MG63 (cell line): Measurements from ENCODE around the gene GJD4. TPM values are rescaled to one million over a fixed set of nuclear protein-coding genes. Genes with fewer than 3 reads are reported as not detected.

Experiments
- DNase-seq: peaks from one replicate; pipeline ENCODE4 v3.0.0-alpha.2; 2020
- H3K27me3 ChIP-seq: fragments of 250-450 bp; sonication (Bioruptor Pico); 2 replicates; pipeline ENCODE4 v1.5.1; 2020; ENCODE audit warnings: mild to moderate bottlenecking, moderate library complexity
- H3K36me3 ChIP-seq: fragments of 250-450 bp; sonication (Bioruptor Pico); 2 replicates; pipeline ENCODE4 v1.5.1; 2020; ENCODE audit warnings: mild to moderate bottlenecking, moderate library complexity
- H3K4me3 ChIP-seq: fragments of 250-450 bp; sonication (Bioruptor Pico); 2 replicates; pipeline ENCODE4 v1.5.1; 2020; ENCODE audit warnings: mild to moderate bottlenecking, moderate library complexity
- H3K9me3 ChIP-seq: fragments of 250-450 bp; sonication (Bioruptor Pico); 2 replicates; pipeline ENCODE4 v1.5.1; 2020; ENCODE audit warnings: mild to moderate bottlenecking, moderate library complexity
- total RNA-seq: library from RNA; depleted of rRNA; stranded (reverse); fragments of >200 nt; shearing (Covaris generic); gene quantifications from 2 replicates; pipeline ENCODE4 v1.2.3, GENCODE V29; 2014; ENCODE audit warnings: low replicate concordance

GJD4 gene
- total RNA-seq, 1 experiment from 2014 or later = not detected

GRCh38 chr10:35638101-35638500 is 33.0 kb downstream of the GJD4 start:
- no peak overlapping the region for H3K4me3 ChIP-seq
- no peaks in the 10 kb centered on the region for H3K36me3 ChIP-seq
- DNase-seq = no peak
- peaks cover 7% of the 10 kb centered on the region for H3K27me3 ChIP-seq
- no peaks in the 10 kb centered on the region for H3K9me3 ChIP-seq

- no peaks in the 10 kb centered on the region for H3K9me3 ChIP-seq
- H3K4me3 ChIP-seq = no peak overlapping the region; the same call in 1 of the 2 replicates
- H3K36me3 ChIP-seq = no peaks in the 10 kb centered on the region
- peaks cover 17% of the 10 kb centered on the region for H3K27me3 ChIP-seq
- no peak for DNase-seq
Measured at GRCh38 chr10:35639021-35639727, 34.0 kb downstream of the GJD4 start.

DNA sequence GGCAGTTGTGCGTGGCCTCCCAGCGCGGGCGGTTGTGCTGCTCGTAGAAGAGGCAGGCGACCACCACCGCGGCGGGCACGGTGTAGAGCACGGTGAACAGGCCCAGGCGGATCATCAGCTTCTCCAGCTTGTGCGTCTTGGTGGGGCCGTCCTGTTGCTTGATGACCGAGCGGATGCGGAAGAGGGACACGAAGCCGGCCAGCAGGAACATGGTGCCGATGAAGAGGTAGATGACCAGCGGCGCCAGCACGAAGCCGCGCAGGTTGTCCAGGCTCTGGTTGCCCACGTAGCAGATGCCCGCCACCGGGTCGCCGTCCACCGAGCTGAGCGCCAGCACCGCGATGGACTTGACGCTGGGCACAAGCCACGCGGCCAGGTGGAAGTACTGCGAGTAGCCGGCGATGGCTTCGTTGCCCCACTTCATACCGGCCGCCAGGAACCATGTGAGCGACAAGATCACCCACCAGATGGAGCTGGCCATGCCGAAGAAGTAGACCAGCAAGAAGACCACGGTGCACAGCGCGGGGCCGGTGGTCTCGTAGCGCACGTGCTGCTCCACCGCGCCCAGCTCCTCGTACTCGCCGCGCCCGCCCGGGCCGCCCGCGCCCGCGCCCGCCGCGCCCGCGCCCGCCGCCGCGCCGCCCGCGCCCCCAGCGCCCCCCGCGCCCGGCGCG is 34.7 kb downstream of the GJD4 start:
- peak overlapping the region; percentile 45 for H3K4me3 ChIP-seq
- DNase-seq = peak; percentile 33
- peaks cover 17% of the 10 kb centered on the region for H3K27me3 ChIP-seq
- no peaks in the 10 kb centered on the region for H3K36me3 ChIP-seq
- no peaks in the 10 kb centered on the region for H3K9me3 ChIP-seq

DNA sequence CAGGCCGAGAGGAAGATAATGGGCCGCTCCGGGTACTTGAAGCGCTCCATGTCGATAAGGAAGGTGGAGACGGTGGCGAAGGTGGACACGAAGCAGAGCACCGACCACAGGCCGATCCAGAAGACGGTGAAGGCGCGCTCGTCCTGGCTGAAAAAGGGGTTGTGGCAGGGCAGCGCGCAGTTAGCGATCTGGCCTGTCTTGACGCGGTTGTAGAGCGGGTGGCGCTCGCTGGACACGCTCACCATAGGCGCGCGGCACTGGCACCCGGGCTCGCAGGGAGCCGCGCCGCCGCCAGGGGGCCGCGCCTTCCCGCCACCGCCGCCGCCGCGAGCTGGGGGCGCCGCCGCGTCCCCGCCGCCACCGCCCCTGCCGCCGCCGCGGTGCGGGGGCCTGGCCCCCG is 35.3 kb downstream of the GJD4 start:
- peak; percentile 72 for DNase-seq
- Histone ChIP-seq H3K4me3 (peak overlapping the region; percentile 45), H3K9me3 (no peaks in the 10 kb centered on the region), H3K36me3 (no peaks in the 10 kb centered on the region), H3K27me3 (peaks cover 17% of the 10 kb centered on the region)

- no peaks in the 10 kb centered on the region for H3K9me3 ChIP-seq
- no peaks in the 10 kb centered on the region for H3K36me3 ChIP-seq
- H3K4me3 ChIP-seq = peak overlapping the region; percentile 66
- DNase-seq = peak; percentile 85
- peaks cover 17% of the 10 kb centered on the region for H3K27me3 ChIP-seq
Measured at GRCh38 chr10:35640951-35641675, 36.0 kb downstream of the GJD4 start.

GRCh38 chr10:35641676-35642034 is 36.5 kb downstream of the GJD4 start:
- peak; percentile 39 for DNase-seq
- Histone ChIP-seq H3K36me3 (no peaks in the 10 kb centered on the region), H3K9me3 (no peaks in the 10 kb centered on the region), H3K27me3 (peaks cover 17% of the 10 kb centered on the region), H3K4me3 (peak overlapping the region; percentile 66)

GRCh38 chr10:35642035-35642792 is 37.1 kb downstream of the GJD4 start, which contains the start of gene FZD8:
FZD8 (minus strand) TSS chr10:35642296; CDS start chr10:35641429, 867 bp downstream.
- peak; percentile 87 for DNase-seq
- no peaks in the 10 kb centered on the region for H3K9me3 ChIP-seq
- H3K36me3 ChIP-seq = no peaks in the 10 kb centered on the region
- peaks cover 17% of the 10 kb centered on the region for H3K27me3 ChIP-seq
- H3K4me3 ChIP-seq = peak within 1 kb of the TSS; percentile 66

DNA sequence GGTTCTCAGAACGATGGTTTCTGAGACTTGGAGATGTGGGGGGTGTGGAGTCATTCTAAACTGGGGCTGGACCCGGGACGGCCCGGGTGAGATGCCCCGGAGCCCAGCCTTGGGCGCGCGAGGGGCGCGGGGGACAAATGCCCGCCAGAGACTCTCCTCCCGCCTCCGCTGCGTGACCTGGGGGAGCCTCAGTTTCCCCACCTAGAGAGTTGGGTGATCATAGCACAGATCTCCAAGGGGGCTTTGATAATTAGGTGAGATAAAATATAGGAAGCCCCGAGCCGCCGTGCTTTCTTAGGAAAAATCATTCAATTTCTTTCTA is 37.6 kb downstream of the GJD4 start:
- no peak for DNase-seq
- Histone ChIP-seq H3K36me3 (no peaks in the 10 kb centered on the region), H3K27me3 (peaks cover 17% of the 10 kb centered on the region), H3K4me3 (peak overlapping the region; percentile 66), H3K9me3 (no peaks in the 10 kb centered on the region)

DNA sequence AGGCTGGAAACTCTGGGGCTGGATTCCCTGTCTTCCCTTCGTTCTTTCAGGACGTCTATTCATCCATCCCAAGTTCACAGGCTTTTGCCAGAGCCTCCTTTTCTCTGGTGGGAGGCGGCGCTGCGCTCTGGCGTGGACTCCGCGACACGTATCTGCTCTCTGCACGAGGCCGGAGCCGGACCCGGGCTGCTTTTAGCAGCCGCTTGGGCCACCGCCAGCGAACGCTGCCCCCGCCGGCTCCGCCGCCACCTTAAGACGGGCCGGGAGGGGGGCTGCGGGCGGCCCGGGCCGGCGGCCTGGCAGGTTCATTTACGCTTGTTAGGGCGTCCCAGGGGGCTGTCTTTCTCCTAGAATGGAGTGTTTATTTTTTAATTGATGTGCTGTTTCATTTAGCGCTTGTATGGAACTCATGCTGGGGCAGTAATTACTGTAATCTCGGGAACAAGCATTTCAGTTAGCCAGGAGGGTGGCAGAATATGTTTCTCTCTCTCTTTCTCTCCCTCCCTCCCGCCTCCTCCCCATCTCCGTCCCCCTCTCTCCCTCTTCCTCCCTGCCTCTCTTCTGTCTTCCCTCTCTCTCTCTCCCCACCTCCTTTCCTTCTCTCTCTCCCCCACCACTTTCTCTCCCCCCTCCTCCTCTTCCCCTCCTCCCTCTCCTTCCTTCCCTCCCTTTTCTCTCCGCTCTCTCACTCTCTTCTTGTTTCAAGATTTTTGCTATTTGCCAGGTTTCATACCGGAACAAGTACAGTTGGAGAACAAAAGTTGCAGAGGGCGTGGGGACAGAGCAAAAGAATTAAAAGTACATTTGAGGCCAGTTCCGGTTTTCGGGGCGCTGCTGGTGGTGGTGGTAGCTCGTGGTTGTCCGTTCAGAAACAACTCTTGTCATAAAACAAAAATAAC is 38.3 kb downstream of the GJD4 start:
- Histone ChIP-seq H3K4me3 (peak overlapping the region; percentile 66), H3K27me3 (peaks cover 17% of the 10 kb centered on the region), H3K36me3 (no peaks in the 10 kb centered on the region), H3K9me3 (no peaks in the 10 kb centered on the region)
- peak; percentile 53 for DNase-seq

DNA sequence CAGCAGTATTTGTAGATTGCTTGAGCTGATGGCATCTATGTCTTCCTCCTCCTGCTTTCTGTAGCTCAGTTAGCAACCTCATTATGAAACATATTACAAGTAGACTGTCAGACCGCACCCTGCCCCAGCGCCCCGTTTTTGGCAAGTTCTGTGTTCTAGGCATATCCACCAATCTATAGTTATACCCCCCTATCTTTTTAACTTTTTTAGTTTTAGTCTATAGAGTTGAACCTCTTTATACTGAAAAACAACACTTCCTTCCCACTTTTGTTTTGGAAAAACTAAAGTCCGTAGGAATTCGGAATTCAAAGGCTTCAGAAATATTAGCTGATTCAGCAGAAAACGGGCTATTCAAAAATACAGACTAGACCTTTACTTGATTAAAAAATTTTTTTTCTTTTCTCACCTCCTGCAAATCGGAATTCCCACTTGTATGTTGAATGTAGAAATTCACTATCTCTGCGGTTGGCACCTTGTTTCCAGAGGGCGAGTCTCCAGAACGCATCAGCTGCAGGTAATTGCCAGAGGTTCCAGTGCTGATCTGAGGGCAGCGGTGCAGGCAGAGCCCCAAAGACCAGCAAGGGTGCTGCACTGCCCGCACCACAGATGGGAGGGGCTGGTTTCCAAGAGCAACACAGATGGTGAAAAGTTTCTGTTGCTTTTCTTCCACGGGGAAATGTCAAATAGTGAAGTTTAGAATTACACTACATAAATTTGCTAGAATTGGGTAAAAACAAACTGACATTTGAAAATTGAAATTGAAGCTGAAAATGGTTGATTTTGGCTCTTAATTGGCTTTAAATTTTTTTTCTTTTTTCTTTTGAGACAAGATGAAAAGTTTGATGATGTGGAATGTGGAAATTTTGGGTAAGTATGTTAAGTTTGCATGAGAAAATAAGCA is 39.2 kb downstream of the GJD4 start:
- Histone ChIP-seq H3K27me3 (peaks cover 17% of the 10 kb centered on the region), H3K36me3 (no peaks in the 10 kb centered on the region)
- DNase-seq = no peak

GRCh38 chr10:35650894-35651293 is 45.8 kb downstream of the GJD4 start:
- DNase-seq = no peak
- no peak overlapping the region for H3K4me3 ChIP-seq
- no peaks in the 10 kb centered on the region for H3K36me3 ChIP-seq
- no peaks in the 10 kb centered on the region for H3K9me3 ChIP-seq
- no peaks in the 10 kb centered on the region for H3K27me3 ChIP-seq

More for the DNA sequence above, 39.2 kb downstream of the GJD4 start:
- Histone ChIP-seq H3K4me3 (peak overlapping the region; percentile 66), H3K9me3 (no peaks in the 10 kb centered on the region)

DNA sequence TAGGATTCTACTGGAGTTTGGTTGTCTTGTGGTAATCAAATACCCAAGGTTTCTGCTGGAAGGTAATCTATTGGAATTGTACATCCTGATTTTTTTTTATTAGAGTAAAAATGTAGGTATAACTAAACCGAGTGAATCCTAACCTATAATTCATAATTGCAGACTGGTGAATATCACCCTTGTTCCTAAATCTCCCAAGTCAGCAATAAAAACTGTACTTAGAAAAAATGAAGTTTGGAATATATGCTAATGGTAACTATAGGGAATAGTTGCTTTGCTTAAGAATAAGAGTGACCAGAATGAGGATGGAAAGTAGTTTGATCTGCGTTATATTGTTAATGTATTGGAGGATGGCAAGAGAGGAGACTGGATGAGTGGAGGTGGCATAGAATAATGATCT is 47.7 kb downstream of the GJD4 start:
- no peak for DNase-seq
- Histone ChIP-seq H3K27me3 (no peaks in the 10 kb centered on the region), H3K9me3 (no peaks in the 10 kb centered on the region; the same call in 1 of the 2 replicates), H3K4me3 (no peak overlapping the region), H3K36me3 (no peaks in the 10 kb centered on the region)

- Histone ChIP-seq H3K9me3 (no peaks in the 10 kb centered on the region; the same call in 1 of the 2 replicates), H3K27me3 (no peaks in the 10 kb centered on the region), H3K36me3 (no peaks in the 10 kb centered on the region), H3K4me3 (no peak overlapping the region)
- DNase-seq = no peak
Measured at GRCh38 chr10:35657621-35658020, 52.5 kb downstream of the GJD4 start.
